H1 (cell line): ENCODE data around the gene PACSIN1. TPM values are rescaled to one million over a fixed set of nuclear protein-coding genes. Genes with fewer than 3 reads are reported as not detected.

Source experiments
- CTCF ChIA-PET: fragments of 300-600 bp; sonication (Branson Sonifier 250); formaldehyde crosslinking; loops from one replicate; lab custom pipeline; 2021; ENCODE audit not compliant: partially characterized antibody; lab: Charles Lee
- POLR2A ChIA-PET: fragments of 300-600 bp; sonication (Branson Sonifier 250); formaldehyde crosslinking; loops from one replicate; lab custom pipeline; 2021; ENCODE audit warnings: inconsistent platforms; ENCODE audit not compliant: partially characterized antibody; lab: Charles Lee
- DNase-seq, 2 experiments: peaks; one replicate each; pipeline versions ENCODE4 v3.0.0 to v3.0.0-alpha.2; 2010 to 2022; ENCODE audit warnings: low spot score in 2 of 2, low read depth in 1 of 2, mixed read lengths in 1 of 2
- FAIRE-seq: peaks from 2 replicates; lab custom pipeline; 2011; peaks lifted over from hg19 to GRCh38; lab: Jason Lieb, UNC
- H2AFZ ChIP-seq: 2 replicates; pipeline ENCODE4 v1.8.1; 2012; ENCODE audit warnings: low read length, inconsistent platforms
- H2AK5ac ChIP-seq: 2 replicates; pipeline ENCODE4 v1.6.1; 2013; ENCODE audit warnings: low read depth, low read length
- H2BK120ac ChIP-seq: replicated peaks from 2 replicates; pipeline ENCODE3; 2013; ENCODE audit warnings: low read depth, low read length, inconsistent platforms
- H2BK12ac ChIP-seq: 2 replicates; pipeline ENCODE4 v1.6.1; 2013; ENCODE audit warnings: low read depth, low read length
- H2BK15ac ChIP-seq: 2 replicates; pipeline ENCODE4 v1.6.1; 2013; ENCODE audit warnings: low read length
- H2BK20ac ChIP-seq: 2 replicates; pipeline ENCODE4 v1.6.1; 2013; ENCODE audit warnings: low read length
- H2BK5ac ChIP-seq: 2 replicates; pipeline ENCODE4 v1.6.1; 2013; ENCODE audit warnings: low read depth, low read length
- H3K14ac ChIP-seq: 2 replicates; pipeline ENCODE4 v1.6.1; 2013; ENCODE audit warnings: inconsistent platforms; ENCODE audit not compliant: insufficient read length
- H3K18ac ChIP-seq: 2 replicates; pipeline ENCODE4 v1.6.1; 2013; ENCODE audit warnings: low read length; ENCODE audit errors: extremely low read depth
- H3K23ac ChIP-seq: 2 replicates; pipeline ENCODE4 v1.6.1; 2013; ENCODE audit warnings: inconsistent platforms; ENCODE audit not compliant: insufficient read length
- H3K23me2 ChIP-seq: 2 replicates; pipeline ENCODE4 v1.6.1; 2013; ENCODE audit warnings: low read depth, low read length
- H3K27ac ChIP-seq: 2 replicates; pipeline ENCODE4 v1.6.1; 2011; ENCODE audit warnings: low read depth, low read length, inconsistent platforms
- H3K27me3 ChIP-seq, 4 experiments: replicated peaks in 1 of 4; 1 replicate in 1 of 4; 2 replicates in 3 of 4; pipeline versions ENCODE4 v1.6.1 to v1.8.1; 2011 to 2013; ENCODE audit warnings: low read length in 3 of 4, mild to moderate bottlenecking in 3 of 4, inconsistent platforms in 2 of 4, mixed read lengths in 2 of 4, moderate library complexity in 1 of 4; ENCODE audit not compliant: control insufficient read depth in 3 of 4, insufficient read depth in 3 of 4; ENCODE audit errors: extremely low read depth in 1 of 4
- H3K36me3 ChIP-seq, 4 experiments: 2 replicates each; pipeline versions ENCODE4 v1.6.1 to v1.8.1; 2011 to 2013; ENCODE audit warnings: mild to moderate bottlenecking in 4 of 4, low read length in 3 of 4, moderate library complexity in 2 of 4, control low read depth in 1 of 4, inconsistent platforms in 1 of 4; ENCODE audit not compliant: insufficient read depth in 4 of 4, control insufficient read depth in 2 of 4
- H3K4ac ChIP-seq: replicated peaks from 2 replicates; pipeline ENCODE3; 2013; ENCODE audit warnings: low read length, low read depth, mixed read lengths, inconsistent platforms; ENCODE audit not compliant: insufficient read length
- H3K4me1 ChIP-seq, 4 experiments: replicated peaks in 1 of 4; 1 replicate in 1 of 4; 2 replicates in 3 of 4; pipeline versions ENCODE4 v1.6.1 to v1.8.1; 2011 to 2013; ENCODE audit warnings: low read length in 3 of 4, inconsistent platforms in 2 of 4, mixed read lengths in 1 of 4; ENCODE audit not compliant: insufficient read depth in 4 of 4, control insufficient read depth in 3 of 4
- H3K4me2 ChIP-seq, 2 experiments: 2 replicates each; pipeline versions ENCODE4 v1.6.1 to v1.8.1; 2011 to 2013; ENCODE audit warnings: low read depth in 2 of 2, low read length in 2 of 2, control low read depth in 1 of 2, inconsistent platforms in 1 of 2, mild to moderate bottlenecking in 1 of 2; ENCODE audit not compliant: insufficient read depth in 1 of 2
- H3K4me3 ChIP-seq, 4 experiments: fragments of 200-600, 300-600 bp in 1 of 4; sonication (generic), shearing (Covaris generic), sonication (Bioruptor Twin) in 1 of 4; 2 replicates each; pipeline versions ENCODE4 v1.5.1 to v1.8.1; 2011 to 2016; ENCODE audit warnings: low read length in 4 of 4, low read depth in 3 of 4, control low read depth in 2 of 4, inconsistent platforms in 2 of 4, mild to moderate bottlenecking in 2 of 4, mixed read lengths in 1 of 4, moderate library complexity in 1 of 4; ENCODE audit not compliant: insufficient read depth in 2 of 4; ENCODE audit errors: extremely low read depth in 1 of 4
- H3K56ac ChIP-seq: replicated peaks from 2 replicates; pipeline ENCODE3; 2013; ENCODE audit warnings: low read depth, mild to moderate bottlenecking, mixed read lengths, low read length, inconsistent platforms; ENCODE audit not compliant: insufficient read length
- H3K79me1 ChIP-seq: 2 replicates; pipeline ENCODE4 v1.6.1; 2013; ENCODE audit warnings: low read depth, low read length, control low read depth
- H3K79me2 ChIP-seq, 2 experiments: 2 replicates each; pipeline versions ENCODE4 v1.6.1 to v1.8.1; 2012 to 2013; ENCODE audit warnings: low read length in 2 of 2, mild to moderate bottlenecking in 2 of 2, inconsistent platforms in 1 of 2; ENCODE audit not compliant: insufficient read depth in 2 of 2, control insufficient read depth in 1 of 2
- H3K9ac ChIP-seq, 4 experiments: replicated peaks in 1 of 4; 1 replicate in 1 of 4; 2 replicates in 3 of 4; pipeline versions ENCODE4 v1.6.1 to v1.8.1; 2011 to 2013; ENCODE audit warnings: low read depth in 3 of 4, low read length in 3 of 4, control low read depth in 2 of 4, mild to moderate bottlenecking in 2 of 4, moderate library complexity in 2 of 4, inconsistent platforms in 1 of 4; ENCODE audit errors: extremely low read depth in 1 of 4
- H3K9me3 ChIP-seq, 2 experiments: 2 replicates each; pipeline versions ENCODE4 v1.6.1 to v1.8.1; 2012 to 2013; ENCODE audit warnings: mild to moderate bottlenecking in 2 of 2, moderate library complexity in 2 of 2, control low read depth in 1 of 2, inconsistent platforms in 1 of 2, low read depth in 1 of 2, low read length in 1 of 2, mixed read lengths in 1 of 2; ENCODE audit not compliant: insufficient read depth in 2 of 2
- H4K20me1 ChIP-seq, 2 experiments: replicated peaks in 1 of 2; 2 replicates each; pipeline versions ENCODE3 to v1.8.1; 2011 to 2013; ENCODE audit warnings: inconsistent platforms in 2 of 2, low read length in 2 of 2, mild to moderate bottlenecking in 1 of 2; ENCODE audit not compliant: insufficient read depth in 2 of 2, control insufficient read depth in 1 of 2
- H4K5ac ChIP-seq: 2 replicates; pipeline ENCODE4 v1.6.1; 2013; ENCODE audit warnings: low read length, low read depth, mixed read lengths, inconsistent platforms; ENCODE audit not compliant: insufficient read length
- H4K8ac ChIP-seq: 2 replicates; pipeline ENCODE4 v1.8.0; 2013; ENCODE audit warnings: mild to moderate bottlenecking, moderate library complexity, low read length, inconsistent platforms; ENCODE audit not compliant: insufficient read depth; ENCODE audit errors: extremely low read depth
- H4K91ac ChIP-seq: replicated peaks from 2 replicates; pipeline ENCODE3; 2013; ENCODE audit warnings: low read length, mixed read lengths, inconsistent platforms; ENCODE audit not compliant: insufficient read length
- CTBP2 ChIP-seq: IDR thresholded peaks from 2 replicates; pipeline ENCODE4 v1.7.0; 2011; ENCODE audit warnings: borderline replicate concordance, mild to moderate bottlenecking, moderate library complexity, mixed read lengths, low read length; ENCODE audit not compliant: insufficient read depth, insufficient read length
- EZH2 ChIP-seq: fragments of 200-600 bp; sonication (generic); IDR thresholded peaks from 2 replicates; pipeline ENCODE4 v1.7.1; 2012; ENCODE audit warnings: low read depth, mild to moderate bottlenecking, moderate library complexity, low read length, inconsistent platforms; ENCODE audit not compliant: severe bottlenecking
- GABPA ChIP-seq: IDR thresholded peaks from 2 replicates; pipeline ENCODE4 v1.6.1; 2011; ENCODE audit warnings: mild to moderate bottlenecking, low read length, moderate library complexity, borderline replicate concordance; ENCODE audit not compliant: insufficient read depth
- GTF2F1 ChIP-seq: IDR thresholded peaks from 2 replicates; pipeline ENCODE4 v1.6.1; 2012; ENCODE audit warnings: low read depth, low read length, improper control_type of control experiment, borderline replicate concordance
- HDAC6 ChIP-seq: IDR thresholded peaks from one replicate; pipeline ENCODE4 v1.7.1; 2012; ENCODE audit warnings: low read depth, mild to moderate bottlenecking, inconsistent platforms, low read length, moderate library complexity
- KDM1A ChIP-seq: fragments of 200-600, 300-600 bp; sonication (generic); IDR thresholded peaks from 2 replicates; pipeline ENCODE4 v1.7.1; 2016; ENCODE audit warnings: mild to moderate bottlenecking, low read length, borderline replicate concordance
- POLR2AphosphoS5 ChIP-seq: IDR thresholded peaks from 2 replicates; pipeline ENCODE4 v1.6.1; 2011; ENCODE audit warnings: low read depth, low read length
- RAD21 ChIP-seq, 2 experiments: IDR thresholded peaks in 1 of 2; conservative IDR thresholded peaks in 1 of 2; 2 replicates each; pipeline ENCODE4 v1.6.1; 2011; ENCODE audit warnings: low read depth in 2 of 2, low read length in 2 of 2, improper control_type of control experiment in 1 of 2, inconsistent platforms in 1 of 2, mild to moderate bottlenecking in 1 of 2, moderate library complexity in 1 of 2
- RNF2 ChIP-seq: fragments of 200-900, 300-1000 bp; sonication (generic); IDR thresholded peaks from 2 replicates; pipeline ENCODE4 v1.7.1; 2016; ENCODE audit warnings: borderline replicate concordance, low read depth, mild to moderate bottlenecking, antibody characterized with exemption, low read length; ENCODE audit not compliant: poor library complexity, severe bottlenecking; ENCODE audit errors: missing control alignments
- SIN3A ChIP-seq, 2 experiments: IDR thresholded peaks in 1 of 2; conservative IDR thresholded peaks in 1 of 2; 2 replicates each; pipeline ENCODE4 v1.6.1; 2011 to 2012; ENCODE audit warnings: low read length in 2 of 2, improper control_type of control experiment in 1 of 2, low read depth in 1 of 2, mild to moderate bottlenecking in 1 of 2
- SUZ12 ChIP-seq: fragments of 200-600 bp; sonication (generic); IDR thresholded peaks from 2 replicates; pipeline ENCODE4 v1.6.1; 2012; ENCODE audit warnings: mild to moderate bottlenecking, inconsistent platforms, low read length, moderate library complexity, mixed read lengths
- YY1 ChIP-seq: IDR thresholded peaks from 2 replicates; pipeline ENCODE4 v1.6.1; 2011; ENCODE audit warnings: low read depth, mild to moderate bottlenecking, low read length
- WGBS, 2 experiments: shearing (Covaris generic) in 1 of 2; methylation state at CpG; one replicate each; pipeline versions ENCODE4 v1.1.6 to v1.1.7; 2013 to 2015; ENCODE audit warnings: low lambda C conversion rate in 2 of 2, mixed read lengths in 2 of 2, inconsistent platforms in 1 of 2, low coverage in 1 of 2, missing lambda C conversion rate in 1 of 2; ENCODE audit not compliant: insufficient replicate concordance in 2 of 2, insufficient coverage in 1 of 2, insufficient read length in 1 of 2; ENCODE audit errors: extremely low coverage in 1 of 2, missing lambda C conversion rate in 1 of 2; 5-methylcytosine and 5-hydroxymethylcytosine counted together
- polyA plus RNA-seq, 7 experiments: library from polyadenylated mRNA; depleted of rRNA in 3 of 7; stranded (reverse) in 5 of 7; unstranded in 2 of 7; fragments of >200 nt in 5 of 7; fragments of 200-250 nt in 2 of 7; gene quantifications; 1 replicate in 5 of 7; 2 replicates in 1 of 7; 4 replicates in 1 of 7; pipeline versions ENCODE4 v1.2.1 to v1.2.3, GENCODE V29; 2011 to 2013; ENCODE audit warnings: missing spikeins in 2 of 7, mixed read lengths in 2 of 7
- total RNA-seq: library from RNA; stranded (reverse); fragmentation: NEBNext Ultra II Directional; extraction: Animal tissue kit (Norgen Biotek cat#: 25700); gene quantifications from 2 replicates; pipeline ENCODE4 v1.2.1, GENCODE V29; 2021

Gene PACSIN1
- total and polyA plus RNA-seq, 2 of the 8 experiments (the other 6 are each of a cell fraction or from before 2014, with no cell fraction given) = 5.9 to 11.1 TPM

GRCh38 chr6:34509782-34510181 is 43.9 kb downstream of the PACSIN1 start:
- Histone ChIP-seq H3K9ac (no peak overlapping the region), H4K91ac (no peak overlapping the region), H3K4me2 (no peak overlapping the region), H4K20me1 (peaks cover 0 to 4% of the 10 kb centered on the region in 2 experiments), H3K79me2 (no peaks in the 10 kb centered on the region), H3K14ac (no peak overlapping the region), H2BK120ac (no peak overlapping the region), H2BK12ac (no peak overlapping the region), H2BK20ac (no peak overlapping the region), H2AK5ac (no peak overlapping the region), H3K79me1 (peaks cover 3% of the 10 kb centered on the region; the same call in 1 of the 2 replicates), H3K9me3 (no peaks in the 10 kb centered on the region), H3K36me3 (no peaks in the 10 kb centered on the region), H4K5ac (no peak overlapping the region), H2AFZ (no peak overlapping the region), H3K23me2 (peaks cover 7% of the 10 kb centered on the region; the same call in 1 of the 2 replicates), H2BK5ac (no peak overlapping the region), H4K8ac (no peak overlapping the region), H3K27me3 (no peaks in the 10 kb centered on the region; a peak in 1 of 7 replicates), H3K4me1 (peaks cover 0 to 15% (median 4%) of the 10 kb centered on the region in 4 experiments; a peak in 4 of 7 replicates), H2BK15ac (no peak overlapping the region), H3K27ac (no peak overlapping the region), H3K4me3 (no peak overlapping the region), H3K18ac (no peak overlapping the region), H3K4ac (no peak overlapping the region), H3K56ac (no peak overlapping the region), H3K23ac (no peak overlapping the region)
- ChIA-PET CTCF (interaction anchor here (1.0 to 1.5 kb wide), 4 partner anchors 12 to 50 kb away, joined by 3 to 7 read pairs (median 4); no protein-coding TSS in a partner anchor), POLR2A (no interaction called here)
- no peak for FAIRE-seq
- WGBS, 2 experiments = 97% methylated on average over 4 of the region's 4 CpGs; no CpG with 5 or more reads in 1 of the 2 experiments
- DNase-seq = no peak
- TF ChIP-seq YY1 (no peak), EZH2 (no peak), POLR2AphosphoS5 (no peak), GTF2F1 (no peak), GABPA (no peak), HDAC6 (no peak), SUZ12 (no peak), CTBP2 (no peak), KDM1A (no peak), RAD21 (IDR thresholded peaks at IDR 0.05 in 1 of 2, conservative IDR thresholded peaks at IDR 0.05 in 1 of 2; ENCODE audit: low read depth in 2 of 2, low read length in 2 of 2) (no peak), RNF2 (no peak), SIN3A (conservative IDR thresholded peaks at IDR 0.05 in 1 of 2, IDR thresholded peaks at IDR 0.05 in 1 of 2; ENCODE audit: low read depth in 1 of 2, low read length in 2 of 2) (no peak)
